NCI-H446 (cell line): ENCODE results near the gene IFT122.
A peak's percentile ranks its signal among the peaks of the same experiment; 100 is the strongest.

Experiments used
- DNase-seq, 2 experiments: peaks; one replicate each; lab custom pipeline; 2025; lab: John Stamatoyannopoulos, UW

Gene IFT122

DNA sequence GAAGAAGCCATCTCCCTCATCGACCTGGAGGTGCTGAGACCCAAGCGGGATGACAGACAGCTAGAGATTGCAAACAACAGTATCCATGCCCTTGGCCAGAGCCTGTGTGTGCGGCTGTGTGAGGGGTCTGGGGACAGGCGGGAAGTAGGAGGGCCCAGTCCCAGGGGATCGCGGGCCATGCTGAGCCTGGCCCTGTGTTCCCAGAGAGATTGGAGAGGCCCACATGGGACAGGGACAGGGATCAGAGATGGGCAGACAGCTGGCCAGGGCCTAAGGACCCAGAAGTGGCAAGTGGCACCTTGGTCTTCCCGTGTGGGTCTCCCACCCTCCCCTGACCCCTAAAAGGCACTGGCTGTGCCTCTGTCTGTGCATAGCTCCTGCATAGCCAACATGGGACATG is 77.5 kb downstream of the IFT122 start:
- no peak for DNase-seq

- no peak for DNase-seq
Measured at GRCh38 chr3:129518038-129518561, 78.1 kb downstream of the IFT122 start.

- no peak for DNase-seq
Measured at GRCh38 chr3:129518581-129518980, 78.6 kb downstream of the IFT122 start.

DNA sequence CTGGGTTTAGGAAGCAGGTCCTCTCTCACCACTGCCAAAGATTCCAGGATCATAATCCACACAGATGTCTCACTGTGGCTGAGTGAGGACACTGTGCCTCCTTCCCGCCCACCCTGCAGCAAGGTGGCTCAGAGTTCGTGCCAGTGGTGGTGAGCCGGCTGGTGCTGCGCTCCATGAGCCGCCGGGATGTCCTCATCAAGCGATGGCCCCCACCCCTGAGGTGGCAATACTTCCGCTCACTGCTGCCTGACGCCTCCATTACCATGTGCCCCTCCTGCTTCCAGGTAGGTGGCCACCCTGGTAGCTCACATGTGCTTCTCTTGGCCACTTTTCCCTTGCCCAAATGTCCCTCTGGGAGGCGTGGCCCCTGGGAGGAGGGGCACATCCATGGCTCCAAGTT is 79.4 kb downstream of the IFT122 start:
- DNase-seq: no peak

GRCh38 chr3:129519896-129520715 is 80.1 kb downstream of the IFT122 start:
- DNase-seq: no peak

DNA sequence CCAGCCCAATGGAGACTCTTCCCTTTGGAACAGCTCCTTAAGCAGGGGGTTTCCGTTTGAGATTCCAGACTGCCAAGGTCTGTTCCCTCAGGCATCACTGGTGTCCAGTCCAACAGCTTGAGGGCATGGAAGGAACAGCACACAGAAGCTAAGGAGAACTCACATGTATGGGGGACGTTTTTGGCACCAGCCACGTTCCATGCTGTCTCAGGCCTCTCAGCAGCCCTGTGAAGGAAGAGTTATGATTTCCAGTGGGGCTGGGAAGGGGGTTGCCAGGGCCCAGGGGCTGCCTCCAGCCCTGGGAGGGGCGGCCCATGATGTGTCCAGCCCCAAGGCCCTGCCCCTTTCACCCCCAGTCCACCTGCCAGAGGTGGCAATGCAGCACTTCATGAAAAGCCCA is 80.9 kb downstream of the IFT122 start:
- no peak for DNase-seq

GRCh38 chr3:129521611-129522010 is 81.6 kb downstream of the IFT122 start:
- DNase-seq: peak in 1 of 2 experiments; percentile 10

DNA sequence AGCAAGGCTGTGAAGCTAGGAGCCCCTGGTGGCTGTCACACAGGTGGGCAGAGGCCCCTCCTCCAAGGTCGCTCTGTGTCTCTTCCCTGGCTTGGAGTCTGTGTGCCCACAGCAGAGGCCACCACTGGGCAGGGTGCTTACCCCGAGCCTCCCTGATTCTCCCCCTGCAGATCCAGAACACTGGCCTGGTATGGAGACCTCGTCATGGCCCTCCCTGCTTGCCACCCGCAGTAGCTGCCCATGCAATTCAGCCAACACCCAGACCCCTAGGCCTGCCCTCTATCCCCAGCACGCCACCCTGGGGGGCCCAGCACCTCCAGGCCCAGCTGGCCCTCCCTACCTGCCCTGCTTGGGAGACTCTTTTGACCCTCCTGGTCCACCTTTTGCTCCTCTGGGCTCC is 82.9 kb downstream of the IFT122 start:
- DNase-seq: no peak

- DNase-seq: no peak
Measured at GRCh38 chr3:129524081-129524480, 84.1 kb downstream of the IFT122 start.

DNA sequence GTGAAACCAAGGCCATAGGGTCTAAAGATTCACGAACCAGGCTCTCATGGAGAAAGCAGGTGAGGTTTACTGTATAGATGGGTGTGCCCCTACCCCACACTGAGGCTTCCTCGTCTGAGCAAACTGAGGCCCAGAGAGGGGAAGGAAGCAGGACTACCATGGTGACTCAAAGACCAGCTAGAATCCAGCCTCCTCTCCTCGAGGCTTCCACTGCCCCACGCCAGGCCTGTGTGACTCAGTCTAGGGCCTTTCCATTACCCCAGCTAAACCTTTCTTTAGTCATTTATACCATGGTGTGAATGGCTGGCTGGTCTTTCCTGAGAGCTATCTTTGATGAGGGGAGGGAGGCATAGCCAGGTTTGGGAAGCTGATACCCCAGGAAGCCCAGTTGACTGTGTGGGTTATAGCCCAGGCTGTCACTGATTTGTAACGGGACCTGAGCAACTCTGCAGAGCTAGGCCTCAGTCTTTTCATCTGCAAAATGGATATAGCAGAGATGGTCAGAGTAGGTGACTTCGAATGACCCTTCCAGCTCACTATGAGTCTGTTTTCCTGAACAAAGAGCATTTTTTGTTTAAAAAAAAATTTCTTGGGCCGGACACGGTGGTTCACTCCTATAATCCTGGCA is 85.4 kb downstream of the IFT122 start:
- DNase-seq: no peak

DNA sequence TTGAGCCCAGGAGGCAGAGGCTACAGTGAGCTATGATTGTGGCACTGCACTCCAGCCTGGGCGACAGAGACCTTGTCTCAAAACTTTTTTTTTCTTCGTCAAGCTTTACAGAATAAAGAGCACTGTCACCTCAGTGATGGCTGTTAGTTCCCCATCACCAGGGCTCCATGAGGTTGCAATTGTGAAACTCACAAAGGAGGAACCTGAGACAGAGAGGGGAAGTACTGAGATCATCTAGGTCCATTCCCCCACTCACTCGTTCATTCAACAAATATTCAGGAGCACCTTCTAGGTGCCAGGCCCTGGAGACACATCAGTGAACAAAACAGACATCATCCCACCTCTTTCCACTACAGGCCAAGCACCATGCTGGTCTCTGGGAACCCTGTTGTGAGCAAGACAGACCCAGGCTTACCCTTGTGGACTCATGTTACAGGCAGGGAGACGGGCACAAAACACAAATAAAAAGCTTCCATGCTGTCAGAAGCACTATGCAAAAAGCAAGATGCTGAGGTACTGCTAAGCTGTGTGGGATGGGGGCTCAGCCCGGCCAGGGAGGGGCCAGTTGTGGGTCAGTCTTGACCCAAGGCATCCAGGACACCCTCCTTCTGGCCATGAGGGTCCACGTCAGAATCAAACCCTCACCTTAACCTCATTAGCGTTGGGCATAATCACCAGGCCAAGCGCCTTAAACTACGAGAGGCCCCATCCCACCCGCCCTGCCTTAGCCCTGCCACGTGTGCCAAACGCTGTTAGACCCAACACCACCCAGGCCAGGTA is 86.3 kb downstream of the IFT122 start:
- DNase-seq: no peak

GRCh38 chr3:129527262-129527661 is 87.2 kb downstream of the IFT122 start:
- no peak for DNase-seq

DNA sequence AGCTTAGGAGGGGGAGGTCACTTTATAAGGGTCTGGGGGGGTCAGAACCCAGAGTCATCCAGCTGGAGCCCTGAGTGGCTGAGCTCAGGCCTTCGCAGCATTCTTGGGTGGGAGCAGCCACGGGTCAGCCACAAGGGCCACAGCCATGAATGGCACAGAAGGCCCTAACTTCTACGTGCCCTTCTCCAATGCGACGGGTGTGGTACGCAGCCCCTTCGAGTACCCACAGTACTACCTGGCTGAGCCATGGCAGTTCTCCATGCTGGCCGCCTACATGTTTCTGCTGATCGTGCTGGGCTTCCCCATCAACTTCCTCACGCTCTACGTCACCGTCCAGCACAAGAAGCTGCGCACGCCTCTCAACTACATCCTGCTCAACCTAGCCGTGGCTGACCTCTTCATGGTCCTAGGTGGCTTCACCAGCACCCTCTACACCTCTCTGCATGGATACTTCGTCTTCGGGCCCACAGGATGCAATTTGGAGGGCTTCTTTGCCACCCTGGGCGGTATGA is 88.6 kb downstream of the IFT122 start, which contains the start of gene RHO:
TSS of gene RHO (plus strand) at position 51 of the 512 bp plus-strand sequence. CDS start at position 146, 95 bp downstream.
- DNase-seq: no peak

DNA sequence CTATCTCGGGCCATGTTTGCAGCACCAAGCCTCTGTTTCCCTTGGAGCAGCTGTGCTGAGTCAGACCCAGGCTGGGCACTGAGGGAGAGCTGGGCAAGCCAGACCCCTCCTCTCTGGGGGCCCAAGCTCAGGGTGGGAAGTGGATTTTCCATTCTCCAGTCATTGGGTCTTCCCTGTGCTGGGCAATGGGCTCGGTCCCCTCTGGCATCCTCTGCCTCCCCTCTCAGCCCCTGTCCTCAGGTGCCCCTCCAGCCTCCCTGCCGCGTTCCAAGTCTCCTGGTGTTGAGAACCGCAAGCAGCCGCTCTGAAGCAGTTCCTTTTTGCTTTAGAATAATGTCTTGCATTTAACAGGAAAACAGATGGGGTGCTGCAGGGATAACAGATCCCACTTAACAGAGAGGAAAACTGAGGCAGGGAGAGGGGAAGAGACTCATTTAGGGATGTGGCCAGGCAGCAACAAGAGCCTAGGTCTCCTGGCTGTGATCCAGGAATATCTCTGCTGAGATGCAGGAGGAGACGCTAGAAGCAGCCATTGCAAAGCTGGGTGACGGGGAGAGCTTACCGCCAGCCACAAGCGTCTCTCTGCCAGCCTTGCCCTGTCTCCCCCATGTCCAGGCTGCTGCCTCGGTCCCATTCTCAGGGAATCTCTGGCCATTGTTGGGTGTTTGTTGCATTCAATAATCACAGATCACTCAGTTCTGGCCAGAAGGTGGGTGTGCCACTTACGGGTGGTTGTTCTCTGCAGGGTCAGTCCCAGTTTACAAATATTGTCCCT is 89.6 kb downstream of the IFT122 start:
- no peak for DNase-seq

- no peak for DNase-seq
Measured at GRCh38 chr3:129530251-129530791, 90.3 kb downstream of the IFT122 start.

DNA sequence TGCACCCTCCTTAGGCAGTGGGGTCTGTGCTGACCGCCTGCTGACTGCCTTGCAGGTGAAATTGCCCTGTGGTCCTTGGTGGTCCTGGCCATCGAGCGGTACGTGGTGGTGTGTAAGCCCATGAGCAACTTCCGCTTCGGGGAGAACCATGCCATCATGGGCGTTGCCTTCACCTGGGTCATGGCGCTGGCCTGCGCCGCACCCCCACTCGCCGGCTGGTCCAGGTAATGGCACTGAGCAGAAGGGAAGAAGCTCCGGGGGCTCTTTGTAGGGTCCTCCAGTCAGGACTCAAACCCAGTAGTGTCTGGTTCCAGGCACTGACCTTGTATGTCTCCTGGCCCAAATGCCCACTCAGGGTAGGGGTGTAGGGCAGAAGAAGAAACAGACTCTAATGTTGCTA is 90.8 kb downstream of the IFT122 start:
- DNase-seq: no peak

GRCh38 chr3:129531699-129532098 is 91.7 kb downstream of the IFT122 start:
- DNase-seq: no peak

DNA sequence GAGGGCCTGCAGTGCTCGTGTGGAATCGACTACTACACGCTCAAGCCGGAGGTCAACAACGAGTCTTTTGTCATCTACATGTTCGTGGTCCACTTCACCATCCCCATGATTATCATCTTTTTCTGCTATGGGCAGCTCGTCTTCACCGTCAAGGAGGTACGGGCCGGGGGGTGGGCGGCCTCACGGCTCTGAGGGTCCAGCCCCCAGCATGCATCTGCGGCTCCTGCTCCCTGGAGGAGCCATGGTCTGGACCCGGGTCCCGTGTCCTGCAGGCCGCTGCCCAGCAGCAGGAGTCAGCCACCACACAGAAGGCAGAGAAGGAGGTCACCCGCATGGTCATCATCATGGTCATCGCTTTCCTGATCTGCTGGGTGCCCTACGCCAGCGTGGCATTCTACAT is 92.2 kb downstream of the IFT122 start:
- DNase-seq: no peak

DNA sequence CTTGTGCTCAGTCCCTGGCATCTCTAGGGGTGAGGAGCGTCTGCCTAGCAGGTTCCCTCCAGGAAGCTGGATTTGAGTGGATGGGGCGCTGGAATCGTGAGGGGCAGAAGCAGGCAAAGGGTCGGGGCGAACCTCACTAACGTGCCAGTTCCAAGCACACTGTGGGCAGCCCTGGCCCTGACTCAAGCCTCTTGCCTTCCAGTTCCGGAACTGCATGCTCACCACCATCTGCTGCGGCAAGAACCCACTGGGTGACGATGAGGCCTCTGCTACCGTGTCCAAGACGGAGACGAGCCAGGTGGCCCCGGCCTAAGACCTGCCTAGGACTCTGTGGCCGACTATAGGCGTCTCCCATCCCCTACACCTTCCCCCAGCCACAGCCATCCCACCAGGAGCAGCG is 93.4 kb downstream of the IFT122 start:
- DNase-seq: no peak

- DNase-seq: no peak
Measured at GRCh38 chr3:129534428-129535027, 94.5 kb downstream of the IFT122 start.

- DNase-seq: no peak
Measured at GRCh38 chr3:129535075-129535474, 95.1 kb downstream of the IFT122 start.
